Astrocyte (in vitro differentiated cells and primary cell): ENCODE results near the gene C1orf116.
A peak's percentile ranks its signal among the peaks of the same experiment; 100 is the strongest.

Experiments used
- EZH2 ChIP-seq: IDR thresholded peaks from 2 replicates; pipeline ENCODE4 v1.6.1; 2012; ENCODE audit warnings: mild to moderate bottlenecking, low read length, inconsistent platforms; ENCODE audit not compliant: insufficient read depth
- TF ChIP-seq, protein P1 (sequence below): IDR thresholded peaks from 2 replicates; pipeline ENCODE4 v1.5.1; 2011; ENCODE audit warnings: low read depth, mild to moderate bottlenecking, inconsistent platforms, low read length, moderate library complexity; ENCODE audit not compliant: insufficient read depth

DNA sequence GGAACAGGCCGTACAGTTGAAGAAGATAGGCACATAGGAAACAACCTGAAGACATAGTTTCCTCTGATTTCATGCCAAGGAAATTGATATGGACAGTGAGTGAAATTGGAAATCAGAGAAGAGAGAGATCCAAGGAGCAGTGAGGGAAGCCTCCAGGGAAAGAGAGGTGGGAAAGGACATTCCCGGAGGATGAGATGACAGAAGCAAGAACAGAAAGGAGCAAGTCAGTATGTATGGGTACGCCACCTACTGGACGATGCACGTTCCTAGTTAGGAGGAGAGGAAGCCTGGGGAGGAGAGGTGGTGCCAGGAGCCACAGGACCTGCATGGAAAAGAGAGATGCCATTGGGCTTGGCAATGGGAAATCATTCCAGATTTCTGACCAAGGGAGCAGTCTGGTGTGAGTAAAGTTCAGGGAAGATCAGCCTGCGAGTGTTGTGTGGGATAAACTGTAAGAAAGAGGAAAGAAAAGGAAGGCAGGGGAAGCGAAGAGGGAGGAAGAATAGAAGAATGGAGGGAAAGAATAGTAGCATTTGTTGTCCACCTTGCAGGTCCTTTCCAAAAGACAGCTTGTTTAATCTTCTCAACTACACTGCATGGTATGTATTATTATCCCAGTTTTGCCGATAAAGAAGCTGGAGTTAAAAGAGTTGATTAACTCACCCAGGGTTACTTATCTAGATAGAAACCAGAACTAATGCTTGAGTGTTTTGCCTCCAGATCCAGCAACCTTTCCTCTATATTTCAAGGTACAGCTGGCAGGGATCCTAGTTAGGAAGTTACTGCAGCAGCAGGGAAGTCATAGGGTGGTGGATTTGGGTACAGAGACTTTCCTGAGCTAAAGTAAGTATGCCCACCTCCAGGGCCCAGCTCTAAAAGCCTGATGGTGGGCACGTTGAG, 27.4 kb downstream of the C1orf116 start:
- TF ChIP-seq, protein P1, sequence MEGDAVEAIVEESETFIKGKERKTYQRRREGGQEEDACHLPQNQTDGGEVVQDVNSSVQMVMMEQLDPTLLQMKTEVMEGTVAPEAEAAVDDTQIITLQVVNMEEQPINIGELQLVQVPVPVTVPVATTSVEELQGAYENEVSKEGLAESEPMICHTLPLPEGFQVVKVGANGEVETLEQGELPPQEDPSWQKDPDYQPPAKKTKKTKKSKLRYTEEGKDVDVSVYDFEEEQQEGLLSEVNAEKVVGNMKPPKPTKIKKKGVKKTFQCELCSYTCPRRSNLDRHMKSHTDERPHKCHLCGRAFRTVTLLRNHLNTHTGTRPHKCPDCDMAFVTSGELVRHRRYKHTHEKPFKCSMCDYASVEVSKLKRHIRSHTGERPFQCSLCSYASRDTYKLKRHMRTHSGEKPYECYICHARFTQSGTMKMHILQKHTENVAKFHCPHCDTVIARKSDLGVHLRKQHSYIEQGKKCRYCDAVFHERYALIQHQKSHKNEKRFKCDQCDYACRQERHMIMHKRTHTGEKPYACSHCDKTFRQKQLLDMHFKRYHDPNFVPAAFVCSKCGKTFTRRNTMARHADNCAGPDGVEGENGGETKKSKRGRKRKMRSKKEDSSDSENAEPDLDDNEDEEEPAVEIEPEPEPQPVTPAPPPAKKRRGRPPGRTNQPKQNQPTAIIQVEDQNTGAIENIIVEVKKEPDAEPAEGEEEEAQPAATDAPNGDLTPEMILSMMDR = peak; percentile 78
- no peak for TF ChIP-seq EZH2
